IMR-90 (cell line): ENCODE data around the gene SLC22A31. TPM values are rescaled to one million over a fixed set of nuclear protein-coding genes. Genes with fewer than 3 reads are reported as not detected.

Experiments used
- ATAC-seq: fragments of 200-7000 bp; cut with Tn5 transposase; 2 replicates; pipeline ENCODE4 v1.9.1; 2020; ENCODE audit warnings: low read depth, mild to moderate bottlenecking, moderate library complexity
- BruUV-seq: library from RNA; stranded (reverse); fragments of 400-500 nt; replicated peaks from 2 replicates; lab custom pipeline; 2021; lab: Mats Ljungman, UMichigan
- CTCF ChIA-PET: fragments of 300-600 bp; formaldehyde crosslinking; extraction: SDS; loops from one replicate; lab custom pipeline; 2021; ENCODE audit warnings: antibody characterized with exemption; lab: Yijun Ruan, JAX
- POLR2A ChIA-PET: fragments of 300-600 bp; sonication (Branson Sonifier 250); formaldehyde crosslinking; loops from one replicate; lab custom pipeline; 2022; ENCODE audit warnings: antibody characterized with exemption; ENCODE audit not compliant: unreplicated experiment; lab: Charles Lee
- DNase-seq: peaks from one replicate; pipeline ENCODE4 v3.0.0; 2013
- H2AFZ ChIP-seq: replicated peaks from 2 replicates; pipeline ENCODE3; 2013; ENCODE audit warnings: low read length, mild to moderate bottlenecking; ENCODE audit not compliant: poor library complexity
- H2AK5ac ChIP-seq: 2 replicates; pipeline ENCODE4 v1.6.1; 2013; ENCODE audit warnings: low read depth, low read length, inconsistent platforms
- H2AK9ac ChIP-seq: replicated peaks from 2 replicates; pipeline ENCODE3; 2013; ENCODE audit warnings: mild to moderate bottlenecking, low read depth, low read length, moderate library complexity; ENCODE audit not compliant: poor library complexity
- H2BK120ac ChIP-seq: 2 replicates; pipeline ENCODE4 v1.6.1; 2013; ENCODE audit warnings: low read depth, low read length, inconsistent platforms
- H2BK15ac ChIP-seq: 3 replicates; pipeline ENCODE4 v1.6.1; 2013; ENCODE audit warnings: low read depth, low read length, inconsistent platforms
- H2BK20ac ChIP-seq: 2 replicates; pipeline ENCODE4 v1.6.1; 2013; ENCODE audit warnings: low read depth, mild to moderate bottlenecking, inconsistent platforms, low read length, moderate library complexity
- H2BK5ac ChIP-seq: 2 replicates; pipeline ENCODE4 v1.6.1; 2013; ENCODE audit warnings: mild to moderate bottlenecking, low read depth, low read length, inconsistent platforms; ENCODE audit not compliant: poor library complexity, severe bottlenecking
- H3K14ac ChIP-seq: replicated peaks from 2 replicates; pipeline ENCODE4 v1.6.1; 2013; ENCODE audit warnings: low read depth, low read length, inconsistent platforms
- H3K18ac ChIP-seq: 2 replicates; pipeline ENCODE4 v1.6.1; 2013; ENCODE audit warnings: low read depth, low read length, control low read depth
- H3K23ac ChIP-seq: 2 replicates; pipeline ENCODE4 v1.6.1; 2013; ENCODE audit warnings: low read depth, low read length, inconsistent platforms
- H3K27ac ChIP-seq: 2 replicates; pipeline ENCODE4 v1.5.1; 2013; ENCODE audit warnings: mild to moderate bottlenecking, control low read depth, low read length; ENCODE audit not compliant: insufficient read depth
- H3K27me3 ChIP-seq: 2 replicates; pipeline ENCODE4 v1.6.1; 2013; ENCODE audit warnings: low read length; ENCODE audit not compliant: control insufficient read depth, insufficient read depth
- H3K36me3 ChIP-seq: 2 replicates; pipeline ENCODE4 v1.6.1; 2013; ENCODE audit warnings: low read length, mixed read lengths; ENCODE audit not compliant: control insufficient read depth, insufficient read depth
- H3K4ac ChIP-seq: 2 replicates; pipeline ENCODE4 v1.6.1; 2013; ENCODE audit warnings: low read depth, low read length, inconsistent platforms
- H3K4me1 ChIP-seq: 2 replicates; pipeline ENCODE4 v1.6.1; 2013; ENCODE audit warnings: low read length, mixed read lengths; ENCODE audit not compliant: control insufficient read depth, insufficient read depth
- H3K4me2 ChIP-seq: 2 replicates; pipeline ENCODE4 v1.6.1; 2013; ENCODE audit warnings: low read depth, mild to moderate bottlenecking, control low read depth, low read length, moderate library complexity
- H3K4me3 ChIP-seq: 2 replicates; pipeline ENCODE4 v1.5.1; 2013; ENCODE audit warnings: low read depth, mild to moderate bottlenecking, control low read depth, low read length, moderate library complexity; ENCODE audit not compliant: insufficient read depth
- H3K56ac ChIP-seq: 2 replicates; pipeline ENCODE4 v1.6.1; 2013; ENCODE audit warnings: low read length, inconsistent platforms; ENCODE audit not compliant: insufficient read depth; ENCODE audit errors: extremely low read depth
- H3K79me1 ChIP-seq, 2 experiments: 2 replicates each; pipeline ENCODE4 v1.6.1; 2013; ENCODE audit warnings: low read length in 2 of 2, inconsistent platforms in 1 of 2, low read depth in 1 of 2
- H3K9ac ChIP-seq: 2 replicates; pipeline ENCODE4 v1.6.1; 2013; ENCODE audit warnings: low read depth, low read length, control low read depth
- H3K9me1 ChIP-seq: 2 replicates; pipeline ENCODE4 v1.6.1; 2013; ENCODE audit warnings: low read length, inconsistent platforms; ENCODE audit not compliant: insufficient read depth
- H3K9me3 ChIP-seq: 2 replicates; pipeline ENCODE4 v1.6.1; 2013; ENCODE audit warnings: low read length; ENCODE audit not compliant: control insufficient read depth, insufficient read depth
- H4K20me1 ChIP-seq: 2 replicates; pipeline ENCODE4 v1.6.1; 2013; ENCODE audit warnings: low read length, inconsistent platforms; ENCODE audit not compliant: insufficient read depth
- H4K5ac ChIP-seq: 2 replicates; pipeline ENCODE4 v1.6.1; 2013; ENCODE audit warnings: mild to moderate bottlenecking, low read depth, low read length, control low read depth
- H4K8ac ChIP-seq, 2 experiments: 2 replicates each; pipeline ENCODE4 v1.6.1; 2013; ENCODE audit warnings: low read depth in 2 of 2, low read length in 2 of 2, control low read depth in 1 of 2, inconsistent platforms in 1 of 2
- H4K91ac ChIP-seq: 2 replicates; pipeline ENCODE4 v1.6.1; 2013; ENCODE audit warnings: low read depth, low read length, inconsistent platforms; ENCODE audit not compliant: insufficient read depth
- BHLHE40 ChIP-seq: fragments of 150-350 bp; IDR thresholded peaks from 2 replicates; pipeline ENCODE4 v1.6.1; 2016; ENCODE audit warnings: mild to moderate bottlenecking, low read depth, low read length
- CTCF ChIP-seq: conservative IDR thresholded peaks from 2 replicates; pipeline ENCODE4 v1.5.1; 2012; ENCODE audit warnings: mild to moderate bottlenecking, low read depth, low read length, improper control_type of control experiment
- ELK1 ChIP-seq: fragments of 150-350 bp; IDR thresholded peaks from 2 replicates; pipeline ENCODE4 v1.6.1; 2016; ENCODE audit warnings: low read depth, mild to moderate bottlenecking, low read length, moderate library complexity, borderline replicate concordance
- FOS ChIP-seq: fragments of 150-350 bp; IDR thresholded peaks from 2 replicates; pipeline ENCODE4 v1.6.1; 2016; ENCODE audit warnings: low read depth, low read length
- NFE2L2 ChIP-seq: fragments of 150-350 bp; IDR thresholded peaks from 2 replicates; pipeline ENCODE4 v1.6.1; 2016; ENCODE audit warnings: low read depth, mild to moderate bottlenecking, low read length
- POLR2A ChIP-seq: IDR thresholded peaks from 2 replicates; pipeline ENCODE4 v1.6.1; 2012; ENCODE audit warnings: mild to moderate bottlenecking, low read depth, low read length
- RAD21 ChIP-seq: IDR thresholded peaks from 2 replicates; pipeline ENCODE4 v1.6.1; 2012; ENCODE audit warnings: low read length, improper control_type of control experiment
- RCOR1 ChIP-seq: IDR thresholded peaks from 2 replicates; pipeline ENCODE4 v1.6.1; 2012; ENCODE audit warnings: mild to moderate bottlenecking, low read length, improper control_type of control experiment; ENCODE audit not compliant: insufficient replicate concordance
- SMC3 ChIP-seq: fragments of 150-350 bp; IDR thresholded peaks from 2 replicates; pipeline ENCODE4 v1.6.1; 2016; ENCODE audit warnings: low read depth, mild to moderate bottlenecking, antibody characterized with exemption, low read length, moderate library complexity
- WGBS, 2 experiments: methylation state at CpG; one replicate each; pipeline versions ENCODE4 v1.1.5 to v1.1.7; 2013; ENCODE audit warnings: missing lambda C conversion rate in 2 of 2; ENCODE audit not compliant: insufficient read length in 1 of 2; ENCODE audit errors: extremely low coverage in 2 of 2; 5-methylcytosine and 5-hydroxymethylcytosine counted together
- dilution Hi-C: fragments of 300-500 bp; cut with HindIII; formaldehyde crosslinking; loops from one replicate; pipeline ENCODE4 v1.14.3; 2018; ENCODE audit warnings: low sequenced_read_pairs; ENCODE audit not compliant: unreplicated experiment
- in situ Hi-C: fragments of 300-500 bp; cut with MboI; formaldehyde crosslinking; loops from 3 replicates; pipeline ENCODE4 v1.14.3; 2019; ENCODE audit warnings: low sequenced_read_pairs, inconsistent platforms, mixed read lengths
- intact Hi-C: fragments of 100-400 bp; cut with micrococcal nuclease; formaldehyde crosslinking; loops from 2 replicates; pipeline ENCODE4 v1.10.0; 2022
- polyA plus RNA-seq, 3 experiments: library from polyadenylated mRNA; depleted of rRNA; stranded (reverse); fragments of >200 nt; gene quantifications; 2 replicates each; pipeline ENCODE4 v1.2.3, GENCODE V29; 2012; ENCODE audit warnings: low replicate concordance in 1 of 3
- total RNA-seq: library from RNA; depleted of rRNA; stranded (reverse); fragments of >200 nt; gene quantifications from 2 replicates; pipeline ENCODE4 v1.2.3, GENCODE V29; 2012

The SLC22A31 gene
- total and polyA plus RNA-seq, 2 of the 4 experiments (the other 2 are of a cell fraction) = 0.18 to 5.5 TPM

- Histone ChIP-seq H2AK9ac (no peak overlapping the region), H3K4ac (no peak overlapping the region), H4K91ac (no peak overlapping the region), H3K23ac (no peak overlapping the region), H2AFZ (peak overlapping the region; percentile 14), H2AK5ac (no peak overlapping the region), H2BK120ac (no peak overlapping the region), H3K9ac (no peak overlapping the region), H3K9me3 (no peaks in the 10 kb centered on the region), H2BK15ac (no peak overlapping the region), H3K9me1 (peaks cover 3% of the 10 kb centered on the region; the same call in 1 of the 2 replicates), H4K20me1 (no peaks in the 10 kb centered on the region; the same call in 1 of the 2 replicates), H3K79me1 (no peaks in the 10 kb centered on the region), H4K5ac (no peak overlapping the region), H4K8ac (no peak overlapping the region), H2BK20ac (no peak overlapping the region), H3K4me3 (no peak overlapping the region), H3K4me1 (peaks cover 4% of the 10 kb centered on the region), H2BK5ac (no peak overlapping the region), H3K4me2 (no peak overlapping the region), H3K14ac (no peak overlapping the region), H3K36me3 (no peaks in the 10 kb centered on the region), H3K27ac (no peak overlapping the region), H3K56ac (no peak overlapping the region), H3K27me3 (peaks cover 14% of the 10 kb centered on the region; the same call in 1 of the 2 replicates), H3K18ac (no peak overlapping the region)
- in situ Hi-C loops = no loop called here
- POLR2A ChIA-PET = no interaction called here
- WGBS, 2 experiments = 91% methylated on average over 7 of the region's 19 CpGs; no CpG with 5 or more reads in 1 of the 2 experiments
- ATAC-seq = no peak
- no peak for DNase-seq
- dilution Hi-C loops = no loop called here
- intact Hi-C loops = no loop called here
- CTCF ChIA-PET = no interaction called here
- BruUV-seq = no TSS peak
- TF ChIP-seq ELK1 (no peak), RCOR1 (no peak), RAD21 (no peak), POLR2A (no peak), CTCF (no peak), BHLHE40 (no peak), FOS (no peak), NFE2L2 (no peak), SMC3 (no peak)
These were observed 13.1 kb downstream of the SLC22A31 start for GRCh38 chr16:89187032-89187769.
